Uterus (tissue), 4 donors: ENCODE results near the gene CMTM3. TPM values are rescaled to one million over a fixed set of nuclear protein-coding genes. Genes with fewer than 3 reads are reported as not detected.

ENCODE experiments used
- DNase-seq, 2 donors: peaks; one replicate each; pipeline ENCODE4 v3.0.0-alpha.2; 2019 to 2020
- H3K27ac ChIP-seq, 2 donors: fragments of 200-600 bp; sonication (generic); 1 replicate in 1 of 2; 2 replicates in 1 of 2; pipeline ENCODE4 v1.5.1; 2016 to 2018
- H3K27me3 ChIP-seq, 2 donors: fragments of 200-600 bp; sonication (generic); one replicate each; pipeline ENCODE4 v1.5.1; 2018 to 2019; ENCODE audit warnings: control low read depth in 1 of 2
- H3K36me3 ChIP-seq, 2 donors: fragments of 200-600 bp; sonication (generic); one replicate each; pipeline ENCODE4 v1.5.1; 2019; ENCODE audit warnings: control low read depth in 1 of 2
- H3K4me1 ChIP-seq, 2 donors: fragments of 200-600 bp; sonication (generic); one replicate each; pipeline ENCODE4 v1.5.1; 2018 to 2019; ENCODE audit warnings: control low read depth in 1 of 2
- H3K4me3 ChIP-seq, 2 donors: fragments of 200-600 bp; sonication (generic); 1 replicate in 1 of 2; 2 replicates in 1 of 2; pipeline ENCODE4 v1.5.1; 2018 to 2019; ENCODE audit warnings: mild to moderate bottlenecking in 1 of 2
- H3K9me3 ChIP-seq, 2 donors: fragments of 200-600 bp; sonication (generic); one replicate each; pipeline ENCODE4 v1.5.1; 2019; ENCODE audit warnings: control low read depth in 1 of 2
- POLR2A ChIP-seq, 2 donors: fragments of 450-650 bp; IDR thresholded peaks; one replicate each; pipeline ENCODE4 v1.6.1; 2016; ENCODE audit warnings: antibody characterized with exemption in 2 of 2, mild to moderate bottlenecking in 1 of 2, moderate library complexity in 1 of 2
- intact Hi-C: fragments of 100-400 bp; cut with DNase I; formaldehyde crosslinking; loops from one replicate; pipeline ENCODE4 v1.15.1; 2023; ENCODE audit warnings: low total_unique reads
- total RNA-seq, 4 donors: library from RNA; depleted of rRNA in 3 of 4; stranded (reverse); fragments of >200 nt in 3 of 4; gene quantifications; one replicate each; pipeline versions ENCODE4 v1.1.0 to v1.2.4, GENCODE V29; 2014 to 2023
- TF ChIP-seq, protein P1 (sequence below), 4 experiments: fragments of 200-600 bp in 2 of 4; fragments of 450-650 bp in 2 of 4; sonication (generic) in 2 of 4; IDR thresholded peaks; one replicate each; pipeline ENCODE4 v1.5.1; 2016 to 2019; ENCODE audit warnings: antibody characterized with exemption in 4 of 4, mild to moderate bottlenecking in 2 of 4, moderate library complexity in 1 of 4
- donor health status: DM: yes; HTN: yes; CAD: no.

The CMTM3 gene
- total RNA-seq, 4 donors from 2014 or later = 42.6 to 67.9 (median 56.2) TPM

DNA sequence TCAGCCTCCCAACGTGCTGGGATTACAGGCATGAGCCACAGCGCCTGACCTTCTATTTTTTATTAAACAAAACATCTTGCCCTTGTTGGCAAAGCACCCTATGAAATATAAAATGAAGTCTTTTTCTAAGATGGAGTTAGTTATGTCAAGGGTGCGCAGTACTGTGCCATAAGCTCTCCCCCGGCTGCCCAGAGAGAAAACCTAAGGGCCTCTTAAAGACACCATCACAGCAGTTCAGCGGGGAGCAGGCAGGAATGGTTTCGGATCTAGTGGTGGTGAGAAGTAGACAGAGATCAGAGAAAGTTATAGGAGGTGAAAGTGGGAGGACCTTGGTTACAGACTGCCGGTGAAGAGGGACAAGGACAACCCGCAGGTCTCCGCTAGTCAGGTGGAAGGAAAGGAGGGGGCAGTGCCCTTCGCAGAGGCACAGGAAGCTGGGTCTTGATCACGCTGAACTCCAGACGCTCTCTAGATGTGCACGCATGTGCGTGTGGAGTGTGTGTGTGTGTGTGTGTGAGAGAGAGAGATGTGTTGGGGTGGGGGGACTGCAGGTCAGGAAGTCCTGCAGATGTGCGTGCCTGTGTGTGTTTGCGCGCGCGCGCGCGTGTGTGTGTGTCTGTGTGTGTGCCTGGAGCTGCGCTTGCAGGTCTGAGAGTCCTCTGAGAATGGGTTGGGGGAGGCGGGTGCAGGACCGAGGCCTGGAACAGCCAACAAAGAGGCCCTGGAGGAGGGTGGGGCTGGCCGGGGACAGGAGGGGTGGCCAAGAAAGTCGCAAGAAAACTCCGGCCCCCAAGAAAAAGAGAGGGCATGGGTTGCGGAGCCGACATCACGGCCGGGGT is 748 bp upstream of the CMTM3 start:
- DNase-seq = peak; percentile 64 to 73
- Histone ChIP-seq H3K27ac (peak overlapping the region; percentile 94 to 96), H3K4me1 (no peaks in the 10 kb centered on the region), H3K27me3 (no peaks in the 10 kb centered on the region), H3K4me3 (peak overlapping the region; percentile 67 to 80), H3K9me3 (no peaks in the 10 kb centered on the region), H3K36me3 (no peaks in the 10 kb centered on the region)
- intact Hi-C loops = loop anchor here (10.0 kb wide), 1 partner anchor 199 kb away; no protein-coding TSS in a partner anchor
- TF ChIP-seq POLR2A (IDR thresholded peaks at IDR 0.05) = no peak
- TF ChIP-seq, protein P1, sequence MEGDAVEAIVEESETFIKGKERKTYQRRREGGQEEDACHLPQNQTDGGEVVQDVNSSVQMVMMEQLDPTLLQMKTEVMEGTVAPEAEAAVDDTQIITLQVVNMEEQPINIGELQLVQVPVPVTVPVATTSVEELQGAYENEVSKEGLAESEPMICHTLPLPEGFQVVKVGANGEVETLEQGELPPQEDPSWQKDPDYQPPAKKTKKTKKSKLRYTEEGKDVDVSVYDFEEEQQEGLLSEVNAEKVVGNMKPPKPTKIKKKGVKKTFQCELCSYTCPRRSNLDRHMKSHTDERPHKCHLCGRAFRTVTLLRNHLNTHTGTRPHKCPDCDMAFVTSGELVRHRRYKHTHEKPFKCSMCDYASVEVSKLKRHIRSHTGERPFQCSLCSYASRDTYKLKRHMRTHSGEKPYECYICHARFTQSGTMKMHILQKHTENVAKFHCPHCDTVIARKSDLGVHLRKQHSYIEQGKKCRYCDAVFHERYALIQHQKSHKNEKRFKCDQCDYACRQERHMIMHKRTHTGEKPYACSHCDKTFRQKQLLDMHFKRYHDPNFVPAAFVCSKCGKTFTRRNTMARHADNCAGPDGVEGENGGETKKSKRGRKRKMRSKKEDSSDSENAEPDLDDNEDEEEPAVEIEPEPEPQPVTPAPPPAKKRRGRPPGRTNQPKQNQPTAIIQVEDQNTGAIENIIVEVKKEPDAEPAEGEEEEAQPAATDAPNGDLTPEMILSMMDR (IDR thresholded peaks at IDR 0.05) = no peak

DNA sequence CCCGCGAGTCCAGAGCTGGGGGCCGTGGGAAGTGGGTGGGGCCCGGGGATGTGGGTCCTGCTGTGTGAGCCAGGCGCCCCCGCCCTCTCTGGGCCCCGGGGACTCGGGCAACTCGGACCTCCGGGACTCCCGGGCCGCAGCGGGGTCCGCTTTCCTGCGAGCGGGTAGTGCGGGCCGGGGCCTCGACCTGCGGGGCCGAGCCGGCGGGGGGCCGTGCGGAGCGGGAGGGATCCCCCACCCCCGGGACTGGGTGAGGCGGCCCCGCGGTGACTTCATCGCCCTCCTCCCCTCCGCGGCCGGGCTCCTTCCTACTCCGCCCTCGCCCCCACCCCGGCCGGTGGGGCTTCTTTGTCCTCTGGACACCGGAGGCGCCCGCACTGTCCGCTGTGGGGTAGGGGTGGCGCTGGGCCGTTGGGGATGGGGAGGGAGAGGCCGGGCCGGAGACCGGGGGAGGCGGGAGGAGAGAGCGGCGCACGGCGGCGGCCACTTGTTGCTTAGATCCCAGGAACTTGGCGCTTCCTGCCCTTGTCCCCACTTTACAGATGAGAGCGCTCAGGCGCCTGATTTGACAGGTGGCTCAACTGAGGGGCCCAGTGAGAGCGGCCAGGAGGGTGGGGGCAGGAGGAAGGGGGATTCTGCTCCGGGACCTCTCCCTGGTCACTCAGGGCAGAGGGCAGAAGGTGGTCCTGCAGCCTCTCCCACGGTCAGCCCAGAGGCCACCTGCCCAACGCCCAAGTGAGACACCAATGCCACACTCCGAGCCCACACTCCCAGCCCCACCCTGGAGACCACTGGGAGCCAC is 874 bp downstream of the CMTM3 start:
- Histone ChIP-seq H3K4me1 (no peaks in the 10 kb centered on the region), H3K4me3 (peak overlapping the region; percentile 67 to 80)

DNA sequence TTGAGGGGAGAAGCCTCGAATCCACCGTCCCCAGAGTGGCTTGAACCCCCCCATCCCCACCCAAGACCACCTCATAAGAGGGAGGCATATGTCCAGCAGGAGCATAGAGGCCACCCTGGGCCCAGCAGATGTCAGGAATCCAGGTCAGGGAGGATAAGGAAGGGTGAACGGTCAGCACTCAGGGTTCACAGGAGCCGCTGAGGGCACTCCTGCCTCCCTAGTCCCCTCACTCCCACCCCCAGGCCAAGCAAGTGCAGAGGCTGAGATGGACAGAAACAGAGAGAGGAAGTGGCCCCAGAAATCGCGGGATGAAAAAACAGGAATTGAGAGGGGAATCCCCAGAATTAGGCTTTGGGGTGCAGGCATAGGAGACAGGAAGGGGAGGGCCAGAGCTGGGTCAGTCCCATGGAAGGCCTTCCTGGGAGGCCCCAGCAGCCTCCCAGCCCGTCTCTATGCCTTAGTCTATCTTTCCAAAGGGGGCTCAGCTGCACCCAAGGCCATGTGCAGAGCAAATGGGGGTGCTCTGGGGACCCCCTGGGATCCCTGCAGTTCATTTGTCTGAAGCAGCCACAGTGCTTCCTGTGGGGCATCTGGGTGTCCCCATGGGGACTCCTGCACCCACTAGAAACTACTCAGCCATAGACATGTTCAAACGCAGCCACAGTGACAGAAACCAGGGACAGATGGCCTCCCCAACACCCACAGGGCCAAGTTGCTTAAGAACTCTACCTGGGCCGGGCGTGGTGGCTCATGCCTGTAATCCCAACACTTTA is 1.7 kb downstream of the CMTM3 start:
- Histone ChIP-seq H3K36me3 (no peaks in the 10 kb centered on the region), H3K9me3 (no peaks in the 10 kb centered on the region), H3K4me1 (no peaks in the 10 kb centered on the region), H3K4me3 (peak overlapping the region in 1 of 2 donors; percentile 67), H3K27me3 (no peaks in the 10 kb centered on the region), H3K27ac (peak overlapping the region; percentile 94 to 96)
- DNase-seq = no peak
- intact Hi-C loops = loop anchor here (10.0 kb wide), 1 partner anchor 201 kb away; no protein-coding TSS in a partner anchor
- TF ChIP-seq, protein P1 (IDR thresholded peaks at IDR 0.05) = no peak
- TF ChIP-seq POLR2A (IDR thresholded peaks at IDR 0.05) = no peak

More for the DNA sequence above, 874 bp downstream of the CMTM3 start:
- TF ChIP-seq, protein P1 (IDR thresholded peaks at IDR 0.05) = no peak
- no peak for TF ChIP-seq POLR2A (IDR thresholded peaks at IDR 0.05)
- Histone ChIP-seq H3K27me3 (no peaks in the 10 kb centered on the region), H3K36me3 (no peaks in the 10 kb centered on the region), H3K9me3 (no peaks in the 10 kb centered on the region), H3K27ac (peak overlapping the region; percentile 94 to 96)
- intact Hi-C loops = loop anchor here (10.0 kb wide), 1 partner anchor 201 kb away; no protein-coding TSS in a partner anchor
- DNase-seq = peak; percentile 67 to 69

DNA sequence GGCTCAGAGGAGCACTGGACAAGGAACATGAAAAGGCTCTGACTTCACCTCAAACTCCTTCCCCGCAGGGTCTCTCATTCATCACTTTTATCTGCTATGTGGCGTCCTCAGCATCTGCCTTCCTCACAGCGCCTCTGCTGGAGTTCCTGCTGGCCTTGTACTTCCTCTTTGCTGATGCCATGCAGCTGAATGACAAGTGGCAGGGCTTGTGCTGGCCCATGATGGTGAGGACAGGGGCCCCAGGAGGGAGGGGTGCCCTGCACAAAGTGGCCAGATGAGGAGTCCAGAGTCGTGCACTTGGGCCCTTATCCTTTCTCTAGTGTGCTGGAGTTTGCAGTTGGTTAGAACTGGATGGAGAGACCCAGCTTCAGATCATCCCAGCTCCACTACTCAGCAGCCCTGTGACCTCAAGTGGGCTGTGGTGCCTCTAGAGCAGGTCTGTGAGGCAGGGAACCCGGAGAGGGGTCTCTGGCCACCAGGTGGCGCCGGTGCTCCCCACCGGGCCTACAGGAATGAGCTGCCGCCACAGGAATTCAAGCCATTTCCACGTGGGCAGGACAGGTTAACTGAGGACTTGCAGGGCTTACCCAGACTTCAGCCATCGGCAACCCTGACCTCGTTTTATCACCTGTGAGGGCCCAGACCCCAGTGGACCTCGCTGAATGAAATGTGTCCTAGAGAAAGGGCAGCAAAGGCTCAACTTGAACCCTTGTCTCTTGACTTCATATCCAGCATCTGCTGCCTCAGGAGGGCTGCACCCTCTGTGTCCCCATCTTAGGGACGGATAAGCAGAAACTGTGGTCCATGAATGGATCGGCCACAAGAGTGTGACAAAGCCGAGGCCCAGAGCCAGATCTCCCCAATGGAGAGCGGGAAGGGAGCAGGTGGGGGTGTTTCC is 4.0 kb downstream of the CMTM3 start:
- DNase-seq = peak; percentile 86 to 87
- Histone ChIP-seq H3K27ac (peak overlapping the region; percentile 53 to 71), H3K36me3 (no peaks in the 10 kb centered on the region)

More for the DNA sequence above, 4.0 kb downstream of the CMTM3 start:
- no peaks in the 10 kb centered on the region for H3K27me3 ChIP-seq
- TF ChIP-seq POLR2A (IDR thresholded peaks at IDR 0.05) = no peak
- TF ChIP-seq, protein P1 (IDR thresholded peaks at IDR 0.05) = peak; percentile 82 to 91 (median 84)
- no peaks in the 10 kb centered on the region for H3K4me1 ChIP-seq
- intact Hi-C loops = loop anchor here (10.0 kb wide), 1 partner anchor 204 kb away; no protein-coding TSS in a partner anchor
- no peak overlapping the region for H3K4me3 ChIP-seq
- H3K9me3 ChIP-seq = no peaks in the 10 kb centered on the region
